CD14-positive monocyte (primary cell): ENCODE results near the gene OSBPL10. TPM values are rescaled to one million over a fixed set of nuclear protein-coding genes. Genes with fewer than 3 reads are reported as not detected.

Source experiments
- DNase-seq, 3 donors: peaks; one replicate each; pipeline ENCODE4 v3.0.0-alpha.2; 2011 to 2022
- H2AFZ ChIP-seq: 2 replicates; pipeline ENCODE4 v1.6.0; 2012; ENCODE audit warnings: mild to moderate bottlenecking, low read depth, low read length, inconsistent platforms; ENCODE audit not compliant: insufficient read depth, poor library complexity, severe bottlenecking
- H3K27ac ChIP-seq, 2 donors: 1 replicate in 1 of 2; 2 replicates in 1 of 2; pipeline ENCODE4 v1.5.1; 2012 to 2013; ENCODE audit warnings: low read length in 2 of 2, control low read depth in 1 of 2, inconsistent platforms in 1 of 2, low read depth in 1 of 2, mild to moderate bottlenecking in 1 of 2
- H3K27me3 ChIP-seq, 2 donors: one replicate each; pipeline versions ENCODE4 v1.6.0 to v1.6.1; 2011 to 2013; ENCODE audit warnings: low read length in 2 of 2; ENCODE audit not compliant: control insufficient read depth in 2 of 2, insufficient read depth in 2 of 2
- H3K36me3 ChIP-seq, 2 donors: replicated peaks in 1 of 2; 1 replicate in 1 of 2; 2 replicates in 1 of 2; pipeline versions ENCODE4 v1.5.1 to v1.6.1; 2012 to 2013; ENCODE audit warnings: low read length in 2 of 2, control low read depth in 1 of 2, inconsistent platforms in 1 of 2, mild to moderate bottlenecking in 1 of 2; ENCODE audit not compliant: insufficient read depth in 2 of 2, control insufficient read depth in 1 of 2
- H3K4me1 ChIP-seq, 2 donors: 1 replicate in 1 of 2; 2 replicates in 1 of 2; pipeline versions ENCODE4 v1.5.1 to v1.6.1; 2012 to 2013; ENCODE audit warnings: low read length in 2 of 2, control low read depth in 1 of 2, inconsistent platforms in 1 of 2, mild to moderate bottlenecking in 1 of 2, moderate library complexity in 1 of 2; ENCODE audit not compliant: insufficient read depth in 2 of 2, control insufficient read depth in 1 of 2
- H3K4me2 ChIP-seq: replicated peaks from 2 replicates; pipeline ENCODE3; 2012; ENCODE audit warnings: low read length, moderate library complexity, mild to moderate bottlenecking; ENCODE audit not compliant: poor library complexity, severe bottlenecking; ENCODE audit errors: extremely low read depth
- H3K4me3 ChIP-seq, 3 experiments: fragments of 200-600 bp in 1 of 3; sonication (generic) in 1 of 3; replicated peaks in 1 of 3; 1 replicate in 2 of 3; 2 replicates in 1 of 3; pipeline ENCODE4 v1.5.1; 2011 to 2013; ENCODE audit warnings: low read length in 3 of 3, mild to moderate bottlenecking in 3 of 3, control low read depth in 2 of 3, low read depth in 2 of 3, inconsistent platforms in 1 of 3, moderate library complexity in 1 of 3
- H3K79me2 ChIP-seq: 2 replicates; pipeline ENCODE4 v1.6.0; 2012; ENCODE audit warnings: mild to moderate bottlenecking, control low read depth, inconsistent platforms, low read length, moderate library complexity; ENCODE audit not compliant: insufficient read depth
- H3K9ac ChIP-seq: 2 replicates; pipeline ENCODE4 v1.6.0; 2017; ENCODE audit warnings: low read length, mild to moderate bottlenecking; ENCODE audit not compliant: insufficient read depth, poor library complexity, severe bottlenecking
- H3K9me3 ChIP-seq, 2 donors: replicated peaks in 1 of 2; 1 replicate in 1 of 2; 2 replicates in 1 of 2; pipeline versions ENCODE4 v1.5.1 to v1.6.1; 2012 to 2013; ENCODE audit warnings: low read length in 2 of 2, control low read depth in 1 of 2; ENCODE audit not compliant: control insufficient read depth in 1 of 2, insufficient read depth in 1 of 2
- H4K20me1 ChIP-seq: 2 replicates; pipeline ENCODE4 v1.6.0; 2012; ENCODE audit warnings: mild to moderate bottlenecking, low read length, control low read depth, moderate library complexity; ENCODE audit not compliant: insufficient read depth
- H3K27ac Mint-ChIP-seq, 7 donors: one replicate each; pipeline ENCODE4 v1.8.0; 2020; ENCODE audit warnings: mild to moderate bottlenecking in 7 of 7, mixed read lengths in 7 of 7, moderate library complexity in 6 of 7, inconsistent platforms in 2 of 7
- H3K27me3 Mint-ChIP-seq, 3 donors: one replicate each; pipeline ENCODE4 v1.8.0; 2021 to 2022; ENCODE audit warnings: low read depth in 3 of 3, mild to moderate bottlenecking in 3 of 3, mixed read lengths in 3 of 3, moderate library complexity in 3 of 3, inconsistent platforms in 1 of 3
- H3K36me3 Mint-ChIP-seq, 2 donors: one replicate each; pipeline ENCODE4 v1.8.0; 2020; ENCODE audit warnings: mixed read lengths in 2 of 2, inconsistent platforms in 1 of 2, mild to moderate bottlenecking in 1 of 2
- H3K4me1 Mint-ChIP-seq: one replicate; pipeline ENCODE4 v1.8.0; 2020; ENCODE audit warnings: mild to moderate bottlenecking, mixed read lengths
- H3K4me3 Mint-ChIP-seq, 2 donors: one replicate each; pipeline ENCODE4 v1.8.0; 2020; ENCODE audit warnings: mild to moderate bottlenecking in 2 of 2, mixed read lengths in 2 of 2, moderate library complexity in 1 of 2
- H3K9me3 Mint-ChIP-seq, 7 donors: one replicate each; pipeline ENCODE4 v1.8.0; 2020 to 2022; ENCODE audit warnings: mixed read lengths in 7 of 7, mild to moderate bottlenecking in 6 of 7, moderate library complexity in 6 of 7, inconsistent platforms in 2 of 7
- WGBS: methylation state at CpG from one replicate; pipeline ENCODE4 v1.1.5; 2013; ENCODE audit warnings: missing lambda C conversion rate; ENCODE audit not compliant: insufficient coverage; 5-methylcytosine and 5-hydroxymethylcytosine counted together
- intact Hi-C, 2 donors: fragments of 100-400 bp; cut with micrococcal nuclease; formaldehyde crosslinking; loops; one replicate each; pipeline versions ENCODE4 v1.15.0 to v1.15.1; 2023
- polyA plus RNA-seq, 3 donors: library from polyadenylated mRNA; depleted of rRNA in 1 of 3; unstranded in 2 of 3; stranded (reverse) in 1 of 3; fragments of 300-500 nt in 2 of 3; fragments of >200 nt in 1 of 3; fragmentation: Illumina TruSeq in 2 of 3; gene quantifications; 1 replicate in 2 of 3; 2 replicates in 1 of 3; pipeline ENCODE4 v1.2.3, GENCODE V29; 2012 to 2021
- TF ChIP-seq, protein P1 (sequence below): fragments of 200-600 bp; IDR thresholded peaks from one replicate; pipeline ENCODE4 v1.8.0; 2022; ENCODE audit warnings: antibody characterized with exemption, mild to moderate bottlenecking

OSBPL10 gene
- polyA plus RNA-seq, 3 donors, result 0.03 TPM; not detected in 2

DNA sequence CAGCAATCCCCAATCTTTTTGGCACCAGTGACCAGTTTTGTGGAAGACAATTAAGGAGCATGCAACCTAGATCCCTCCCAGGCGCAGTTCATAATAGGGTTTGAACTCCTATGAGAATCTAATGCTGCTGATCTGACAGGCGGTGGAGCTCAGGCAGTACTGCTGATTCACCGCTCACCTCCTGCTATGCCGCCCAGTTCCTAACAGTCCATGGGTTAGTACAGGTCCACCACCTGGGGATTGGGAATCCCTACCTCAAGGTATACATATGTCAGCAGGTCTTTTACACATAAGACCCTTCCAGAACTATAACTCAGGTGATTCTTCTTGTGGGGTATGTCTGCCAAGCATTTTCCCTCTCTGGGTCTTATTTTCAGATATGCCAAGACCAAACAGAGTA is 182.2 kb downstream of the OSBPL10 start:
- no peaks in the 10 kb centered on the region for H3K79me2 ChIP-seq
- intact Hi-C loops, result no loop called here
- no peak overlapping the region for H3K4me3 ChIP-seq
- peaks cover 0 to 7% (median 0%) of the 10 kb centered on the region in 3 donors for H3K27me3 Mint-ChIP-seq
- no peaks in the 10 kb centered on the region for H3K36me3 ChIP-seq
- no peak for DNase-seq
- peaks cover 0 to 5% (median 2%) of the 10 kb centered on the region in 7 donors for H3K9me3 Mint-ChIP-seq
- H3K4me2 ChIP-seq, result no peak overlapping the region
- H3K4me3 Mint-ChIP-seq, result no peak overlapping the region
- no peak overlapping the region for H3K27ac ChIP-seq
- H4K20me1 ChIP-seq, result no peaks in the 10 kb centered on the region
- no peaks in the 10 kb centered on the region for H3K27me3 ChIP-seq
- H3K27ac Mint-ChIP-seq, result no peak overlapping the region
- no peak overlapping the region for H3K9ac ChIP-seq
- TF ChIP-seq, protein P1, sequence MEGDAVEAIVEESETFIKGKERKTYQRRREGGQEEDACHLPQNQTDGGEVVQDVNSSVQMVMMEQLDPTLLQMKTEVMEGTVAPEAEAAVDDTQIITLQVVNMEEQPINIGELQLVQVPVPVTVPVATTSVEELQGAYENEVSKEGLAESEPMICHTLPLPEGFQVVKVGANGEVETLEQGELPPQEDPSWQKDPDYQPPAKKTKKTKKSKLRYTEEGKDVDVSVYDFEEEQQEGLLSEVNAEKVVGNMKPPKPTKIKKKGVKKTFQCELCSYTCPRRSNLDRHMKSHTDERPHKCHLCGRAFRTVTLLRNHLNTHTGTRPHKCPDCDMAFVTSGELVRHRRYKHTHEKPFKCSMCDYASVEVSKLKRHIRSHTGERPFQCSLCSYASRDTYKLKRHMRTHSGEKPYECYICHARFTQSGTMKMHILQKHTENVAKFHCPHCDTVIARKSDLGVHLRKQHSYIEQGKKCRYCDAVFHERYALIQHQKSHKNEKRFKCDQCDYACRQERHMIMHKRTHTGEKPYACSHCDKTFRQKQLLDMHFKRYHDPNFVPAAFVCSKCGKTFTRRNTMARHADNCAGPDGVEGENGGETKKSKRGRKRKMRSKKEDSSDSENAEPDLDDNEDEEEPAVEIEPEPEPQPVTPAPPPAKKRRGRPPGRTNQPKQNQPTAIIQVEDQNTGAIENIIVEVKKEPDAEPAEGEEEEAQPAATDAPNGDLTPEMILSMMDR, result no peak
- 88% methylated on average over 4 of the region's 4 CpGs for WGBS
- no peaks in the 10 kb centered on the region for H3K9me3 ChIP-seq
- no peak overlapping the region for H2AFZ ChIP-seq
- H3K36me3 Mint-ChIP-seq, result no peaks in the 10 kb centered on the region
- peaks cover 19 to 21% of the 10 kb centered on the region in 2 donors for H3K4me1 ChIP-seq
- H3K4me1 Mint-ChIP-seq, result peaks cover 22% of the 10 kb centered on the region

DNA sequence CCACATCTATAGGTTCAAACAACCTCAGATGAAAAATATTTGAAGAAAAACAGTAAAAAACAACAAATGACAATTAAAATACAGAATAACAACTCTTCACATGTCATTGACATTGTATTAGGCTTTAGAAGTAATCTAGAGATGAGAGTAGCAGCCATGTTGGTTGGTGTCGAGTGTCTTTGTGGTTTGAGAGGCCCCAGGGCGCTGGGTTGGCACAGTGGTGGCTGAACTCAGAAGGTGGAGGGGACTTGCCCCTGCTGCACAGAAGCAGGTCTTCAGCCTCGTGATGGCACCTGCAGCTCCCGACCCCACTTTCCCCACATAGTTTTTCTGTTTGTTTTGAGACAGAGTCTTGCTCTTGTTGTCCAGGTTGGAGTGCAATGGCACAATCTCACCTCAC is 187.2 kb downstream of the OSBPL10 start:
- Histone ChIP-seq H2AFZ (no peak overlapping the region), H3K4me1 (no peaks in the 10 kb centered on the region), H3K27me3 (no peaks in the 10 kb centered on the region), H3K4me2 (no peak overlapping the region), H3K36me3 (no peaks in the 10 kb centered on the region), H3K9me3 (no peaks in the 10 kb centered on the region), H3K4me3 (no peak overlapping the region), H3K9ac (no peak overlapping the region), H3K79me2 (no peaks in the 10 kb centered on the region), H3K27ac (no peak overlapping the region), H4K20me1 (no peaks in the 10 kb centered on the region)
- no peaks in the 10 kb centered on the region for H3K4me1 Mint-ChIP-seq
- no peaks in the 10 kb centered on the region for H3K36me3 Mint-ChIP-seq
- peaks cover 0 to 5% (median 2%) of the 10 kb centered on the region in 7 donors for H3K9me3 Mint-ChIP-seq
- TF ChIP-seq, protein P1, result no peak
- H3K4me3 Mint-ChIP-seq, result no peak overlapping the region
- DNase-seq, result no peak
- intact Hi-C loops, result no loop called here
- WGBS, result 90% methylated on average over 2 of the region's 4 CpGs
- no peak overlapping the region for H3K27ac Mint-ChIP-seq
- H3K27me3 Mint-ChIP-seq, result peaks cover 2 to 7% (median 3%) of the 10 kb centered on the region in 3 donors
